Common myeloid progenitor, CD34-positive (primary cell): ENCODE results near the gene TOP2A.

Source experiments
- CTCF ChIA-PET: fragments of 350-600 bp; sonication (Branson Sonifier 250); formaldehyde crosslinking; loops from one replicate; lab custom pipeline; 2021; ENCODE audit warnings: antibody characterized with exemption; lab: Charles Lee
- POLR2A ChIA-PET: fragments of 350-600 bp; sonication (Branson Sonifier 250); formaldehyde crosslinking; loops from one replicate; lab custom pipeline; 2021; ENCODE audit warnings: antibody characterized with exemption; lab: Charles Lee
- DNase-seq, 3 donors: peaks; one replicate each; pipeline versions ENCODE4 v3.0.0 to v3.0.0-alpha.2; 2013
- H3K27ac ChIP-seq, 2 experiments: 1 replicate in 1 of 2; 2 replicates in 1 of 2; pipeline ENCODE4 v1.7.0; 2013; ENCODE audit warnings: inconsistent platforms in 2 of 2, low read length in 2 of 2, mild to moderate bottlenecking in 2 of 2, low read depth in 1 of 2, moderate library complexity in 1 of 2; ENCODE audit not compliant: severe bottlenecking in 2 of 2, insufficient read depth in 1 of 2, poor library complexity in 1 of 2
- H3K27me3 ChIP-seq, 5 experiments: replicated peaks in 2 of 5; 1 replicate in 3 of 5; 2 replicates in 2 of 5; pipeline versions ENCODE4 v1.6.1 to v1.7.0; 2013; ENCODE audit warnings: low read length in 4 of 5, mild to moderate bottlenecking in 2 of 5, moderate library complexity in 2 of 5, inconsistent platforms in 1 of 5; ENCODE audit not compliant: insufficient read depth in 5 of 5, control insufficient read depth in 4 of 5
- H3K36me3 ChIP-seq, 4 experiments: 1 replicate in 2 of 4; 2 replicates in 2 of 4; pipeline versions ENCODE4 v1.6.1 to v1.7.0; 2013; ENCODE audit warnings: low read length in 3 of 4, control low read depth in 1 of 4, mild to moderate bottlenecking in 1 of 4; ENCODE audit not compliant: control insufficient read depth in 4 of 4, insufficient read depth in 4 of 4
- H3K4me1 ChIP-seq, 4 experiments: 1 replicate in 3 of 4; 2 replicates in 1 of 4; pipeline versions ENCODE4 v1.6.1 to v1.7.1; 2013; ENCODE audit warnings: low read length in 3 of 4, mild to moderate bottlenecking in 3 of 4, control low read depth in 1 of 4, inconsistent platforms in 1 of 4, moderate library complexity in 1 of 4; ENCODE audit not compliant: control insufficient read depth in 4 of 4, insufficient read depth in 4 of 4; ENCODE audit errors: control extremely low read depth in 1 of 4
- H3K4me3 ChIP-seq, 7 experiments: 1 replicate in 4 of 7; 2 replicates in 3 of 7; pipeline versions ENCODE4 v1.5.1 to v1.7.0; 2013; ENCODE audit warnings: mild to moderate bottlenecking in 7 of 7, low read length in 6 of 7, moderate library complexity in 6 of 7, inconsistent platforms in 2 of 7, low read depth in 2 of 7, control low read depth in 1 of 7; ENCODE audit not compliant: insufficient read depth in 4 of 7, control insufficient read depth in 1 of 7; ENCODE audit errors: extremely low read depth in 1 of 7
- H3K9me3 ChIP-seq, 5 experiments: 1 replicate in 4 of 5; 2 replicates in 1 of 5; pipeline versions ENCODE4 v1.6.1 to v1.7.1; 2013; ENCODE audit warnings: low read length in 4 of 5, mild to moderate bottlenecking in 2 of 5, inconsistent platforms in 1 of 5, low read depth in 1 of 5, moderate library complexity in 1 of 5; ENCODE audit not compliant: control insufficient read depth in 4 of 5, insufficient read depth in 2 of 5; ENCODE audit errors: control extremely low read depth in 1 of 5
- WGBS: methylation state at CpG from one replicate; pipeline ENCODE4 v1.1.5; 2013; ENCODE audit not compliant: insufficient coverage; 5-methylcytosine and 5-hydroxymethylcytosine counted together

Gene TOP2A

GRCh38 chr17:40366076-40366860, 51.4 kb downstream of the TOP2A start:
- no peak for DNase-seq
- Histone ChIP-seq H3K9me3 (no peaks in the 10 kb centered on the region), H3K36me3 (no peaks in the 10 kb centered on the region), H3K27ac (no peak overlapping the region), H3K27me3 (peaks cover 0 to 19% (median 0%) of the 10 kb centered on the region in 5 experiments), H3K4me1 (peaks cover 0 to 30% (median 23%) of the 10 kb centered on the region in 4 experiments), H3K4me3 (no peak overlapping the region)
- WGBS = 96% methylated on average over 12 of the region's 18 CpGs
- ChIA-PET POLR2A (interaction anchor here (0.6 kb wide), 1 partner anchor 134 kb away, joined by 6 read pairs; no protein-coding TSS in a partner anchor), CTCF (interaction anchor here (0.5 to 32.6 kb wide), 8 partner anchors 9 to 408 kb away, joined by 3 to 1388 read pairs (median 8); partner anchors contain the start of genes CDC6 and RARA)

- POLR2A ChIA-PET = no interaction called here
- no peaks in the 10 kb centered on the region for H3K36me3 ChIP-seq
- peaks cover 0 to 30% (median 23%) of the 10 kb centered on the region in 4 experiments for H3K4me1 ChIP-seq
- no peak overlapping the region for H3K4me3 ChIP-seq
- H3K9me3 ChIP-seq = no peaks in the 10 kb centered on the region
- no peak overlapping the region for H3K27ac ChIP-seq
- peaks cover 0 to 30% (median 0%) of the 10 kb centered on the region in 5 experiments for H3K27me3 ChIP-seq
- 99% methylated on average over 9 of the region's 9 CpGs for WGBS
- CTCF ChIA-PET = interaction anchor here (1.5 to 32.6 kb wide), 5 partner anchors 10 to 167 kb away, joined by 5 to 1388 read pairs (median 10); partner anchors contain the start of genes CDC6 and RARA
- DNase-seq = no peak
Measured at GRCh38 chr17:40364906-40365305, 52.8 kb downstream of the TOP2A start.

GRCh38 chr17:40364121-40364861, 53.4 kb downstream of the TOP2A start, which contains the start of gene GJD3:
GJD3 (minus strand) TSS chr17:40364737; CDS start chr17:40363815, 922 bp downstream.
- ChIA-PET POLR2A (no interaction called here), CTCF (interaction anchor here (1.5 to 32.6 kb wide), 5 partner anchors 9 to 168 kb away, joined by 5 to 1388 read pairs (median 10); partner anchors contain the start of genes CDC6 and RARA)
- Histone ChIP-seq H3K27ac (no peak within 1 kb of the TSS), H3K36me3 (no peaks in the 10 kb centered on the region), H3K9me3 (no peaks in the 10 kb centered on the region), H3K27me3 (peaks cover 0 to 30% (median 0%) of the 10 kb centered on the region in 5 experiments), H3K4me1 (peaks cover 0 to 30% (median 24%) of the 10 kb centered on the region in 4 experiments), H3K4me3 (peak within 1 kb of the TSS in 5 of 7 experiments; percentile 38 to 75 (median 61))
- WGBS = 93% methylated on average over 21 of the region's 22 CpGs
- no peak for DNase-seq

- Histone ChIP-seq H3K9me3 (no peaks in the 10 kb centered on the region), H3K4me3 (peak overlapping the region; percentile 19 to 75 (median 55)), H3K36me3 (no peaks in the 10 kb centered on the region), H3K4me1 (peaks cover 3 to 34% (median 28%) of the 10 kb centered on the region in 4 experiments), H3K27me3 (peaks cover 0 to 30% (median 0%) of the 10 kb centered on the region in 5 experiments), H3K27ac (no peak overlapping the region)
- POLR2A ChIA-PET = interaction anchor here (0.6 kb wide), 2 partner anchors 54 to 177 kb away, joined by 3 to 4 read pairs; partner anchors contain the start of gene TOP2A
- WGBS = 6% methylated on average over 85 of the region's 91 CpGs
- CTCF ChIA-PET = interaction anchor here (0.9 to 32.6 kb wide), 18 partner anchors 8 to 197 kb away, joined by 3 to 1388 read pairs (median 6); partner anchors contain the start of genes CDC6, RARA and TOP2A
- DNase-seq = peak in 2 of 3 donors; percentile 53 to 73
Measured at GRCh38 chr17:40363111-40363827, 54.4 kb downstream of the TOP2A start.

- DNase-seq = peak; percentile 74 to 90 (median 88)
- Histone ChIP-seq H3K27ac (no peak overlapping the region), H3K4me3 (peak overlapping the region; percentile 25 to 75 (median 55)), H3K9me3 (no peaks in the 10 kb centered on the region), H3K4me1 (peaks cover 3 to 34% (median 28%) of the 10 kb centered on the region in 4 experiments), H3K27me3 (peaks cover 0 to 30% (median 0%) of the 10 kb centered on the region in 5 experiments), H3K36me3 (no peaks in the 10 kb centered on the region)
- ChIA-PET POLR2A (interaction anchor here (0.6 kb wide), 2 partner anchors 55 to 177 kb away, joined by 3 to 4 read pairs; partner anchors contain the start of gene TOP2A), CTCF (interaction anchor here (0.9 to 32.6 kb wide), 18 partner anchors 9 to 198 kb away, joined by 3 to 1388 read pairs (median 6); partner anchors contain the start of genes CDC6, RARA and TOP2A)
- WGBS = under 1% methylated on average over 55 of the region's 58 CpGs
Measured at GRCh38 chr17:40362696-40363110, 55.0 kb downstream of the TOP2A start.
